HG03159 (cell line): ENCODE measurements around the gene TMEM217.

ENCODE experiments used
- ATAC-seq: cut with Tn5 transposase; IDR thresholded peaks from one replicate; pipeline ENCODE4 v1.9.1; 2021; ENCODE audit warnings: mild to moderate bottlenecking, moderate library complexity; ENCODE audit not compliant: unreplicated experiment

Gene TMEM217

GRCh38 chr6:37244430-37245310 is 13.3 kb downstream of the TMEM217 start:
- no peak for ATAC-seq

- ATAC-seq, result no peak
Measured at GRCh38 chr6:37243816-37244370, 14.1 kb downstream of the TMEM217 start.

- ATAC-seq, result no peak
Measured at GRCh38 chr6:37243131-37243815, 14.7 kb downstream of the TMEM217 start.

GRCh38 chr6:37242429-37243052 is 15.4 kb downstream of the TMEM217 start:
- no peak for ATAC-seq

GRCh38 chr6:37241775-37242428 is 16.0 kb downstream of the TMEM217 start:
- ATAC-seq, result no peak

GRCh38 chr6:37241131-37241530 is 16.8 kb downstream of the TMEM217 start:
- ATAC-seq, result no peak

- peak; percentile 50 for ATAC-seq
Measured at GRCh38 chr6:37239950-37240713, 17.8 kb downstream of the TMEM217 start.

- ATAC-seq, result no peak
Measured at GRCh38 chr6:37239526-37239925, 18.4 kb downstream of the TMEM217 start.

GRCh38 chr6:37238381-37238780 is 19.6 kb downstream of the TMEM217 start:
- no peak for ATAC-seq

GRCh38 chr6:37237789-37238188 is 20.2 kb downstream of the TMEM217 start:
- no peak for ATAC-seq

- ATAC-seq, result no peak
Measured at GRCh38 chr6:37236921-37237320, 21.0 kb downstream of the TMEM217 start.

- no peak for ATAC-seq
Measured at GRCh38 chr6:37233541-37233940, 24.4 kb downstream of the TMEM217 start.

- no peak for ATAC-seq
Measured at GRCh38 chr6:37232430-37233017, 25.4 kb downstream of the TMEM217 start.

- ATAC-seq, result no peak
Measured at GRCh38 chr6:37230104-37230503, 27.8 kb downstream of the TMEM217 start.

GRCh38 chr6:37225350-37226169 is 32.4 kb downstream of the TMEM217 start:
- ATAC-seq, result no peak

GRCh38 chr6:37222992-37223391 is 35.0 kb downstream of the TMEM217 start:
- no peak for ATAC-seq

- peak; percentile 91 for ATAC-seq
Measured at GRCh38 chr6:37222125-37222967, 35.6 kb downstream of the TMEM217 start.

- no peak for ATAC-seq
Measured at GRCh38 chr6:37221585-37222124, 36.3 kb downstream of the TMEM217 start.
